ENCODE results near the gene AUP1.

GRCh38 chr2:74575320-74575719 lies 45.8 kb upstream of the AUP1 start:
- no peak for TF ChIP-seq CTCF (IDR thresholded peaks at IDR 0.05)
- TF ChIP-seq EP300 (IDR thresholded peaks at IDR 0.05): no peak
- TF ChIP-seq POLR2AphosphoS5 (IDR thresholded peaks at IDR 0.05): no peak
